Measurements from ENCODE around the gene ATP5F1D.

Gene ATP5F1D

DNA sequence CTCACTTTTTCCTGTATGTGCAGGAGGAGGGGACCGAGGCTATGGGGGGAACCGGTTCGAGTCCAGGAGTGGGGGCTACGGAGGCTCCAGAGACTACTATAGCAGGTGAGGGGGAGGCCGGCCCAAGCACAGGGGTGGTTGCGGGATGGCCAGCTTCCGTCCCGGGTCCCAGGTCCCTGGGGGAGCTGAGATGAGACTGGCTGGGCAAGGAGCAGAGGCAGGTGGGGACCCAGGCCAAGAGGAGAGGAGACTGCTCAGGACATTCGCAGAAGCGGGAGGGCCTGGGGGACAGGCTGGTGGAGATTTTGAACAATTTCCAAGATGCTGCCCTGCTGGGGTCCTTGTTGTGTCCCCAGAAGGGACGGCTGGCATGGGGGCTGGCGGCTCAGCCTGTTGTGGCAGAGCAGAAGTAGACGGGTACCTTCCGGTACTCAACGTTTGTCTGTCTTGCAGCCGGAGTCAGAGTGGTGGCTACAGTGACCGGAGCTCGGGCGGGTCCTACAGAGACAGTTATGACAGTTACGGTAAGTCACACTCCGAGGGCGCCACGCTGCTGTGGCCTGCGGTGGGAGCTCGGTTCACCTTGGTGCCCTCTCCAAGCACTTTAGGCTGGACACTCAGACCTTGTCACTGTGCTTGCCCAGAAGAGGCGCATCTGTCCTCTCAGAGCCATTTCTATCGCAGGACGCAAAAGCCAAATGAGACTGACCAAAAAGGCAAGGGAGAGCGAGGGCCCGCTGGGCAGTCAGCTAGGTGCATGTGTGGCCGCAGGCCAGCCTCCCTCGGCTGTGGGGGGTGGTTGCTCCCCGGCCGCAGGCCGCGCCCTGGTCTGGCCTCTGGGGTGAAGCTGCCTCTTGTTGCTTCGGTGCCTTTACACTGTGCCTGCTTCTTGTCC, 30.2 kb downstream of the ATP5F1D start:
- DNase-seq = no peak
- H3K4me1 ChIP-seq (ENCODE audit: control insufficient read depth in 1 of 2, insufficient read depth in 2 of 2, low read length in 2 of 2) = peaks cover 31 to 34% of the 10 kb centered on the region in 2 experiments
- H4K91ac ChIP-seq (ENCODE audit: low read depth, low read length) = no peak overlapping the region
- no peak overlapping the region for H3K27ac ChIP-seq (ENCODE audit: low read depth, low read length)
- no peak overlapping the region for H2AK5ac ChIP-seq (ENCODE audit: low read length)
- H3K4me3 ChIP-seq (ENCODE audit: low read depth, low read length) = no peak overlapping the region
- H3K36me3 ChIP-seq (ENCODE audit: control insufficient read depth in 1 of 2, insufficient read depth in 2 of 2, low read length in 2 of 2) = peaks cover 42% of the 10 kb centered on the region in 2 experiments
- no peak overlapping the region for H3K4me2 ChIP-seq (ENCODE audit: low read length)
- no peak overlapping the region for H3K23ac ChIP-seq (ENCODE audit: low read length)
- H3K79me1 ChIP-seq (ENCODE audit: low read length) = peaks cover 22% of the 10 kb centered on the region
- H3K27me3 ChIP-seq (ENCODE audit: insufficient read depth, low read length) = no peaks in the 10 kb centered on the region
- H3K4ac ChIP-seq (ENCODE audit: low read depth, low read length) = no peak overlapping the region
- peak overlapping the region; percentile 8 for H4K12ac ChIP-seq (ENCODE audit: low read depth, low read length)
- H3K79me2 ChIP-seq (ENCODE audit: control insufficient read depth, insufficient read depth, low read length, poor library complexity) = peaks cover 23% of the 10 kb centered on the region
- H2BK5ac ChIP-seq (ENCODE audit: low read depth, low read length, poor library complexity) = no peak overlapping the region
- no peak overlapping the region for H2BK12ac ChIP-seq (ENCODE audit: low read length)
- no peaks in the 10 kb centered on the region for H3K9me3 ChIP-seq (ENCODE audit: insufficient read depth, low read depth, low read length)
- H3K14ac ChIP-seq (ENCODE audit: low read length) = no peak overlapping the region
- H3K18ac ChIP-seq (ENCODE audit: low read length) = no peak overlapping the region
- H2AFZ ChIP-seq (ENCODE audit: insufficient read depth, low read length, poor library complexity) = no peak overlapping the region
- H3K9ac ChIP-seq (ENCODE audit: low read length) = peak overlapping the region; percentile 6
- no peak overlapping the region for H4K8ac ChIP-seq (ENCODE audit: low read depth, low read length)
- no peak overlapping the region for H2BK120ac ChIP-seq (ENCODE audit: insufficient read depth, low read length, poor library complexity)
- no CpG with 5 or more reads among the region's 37 CpGs for WGBS (ENCODE audit: extremely low coverage, insufficient coverage, insufficient read length)

DNA sequence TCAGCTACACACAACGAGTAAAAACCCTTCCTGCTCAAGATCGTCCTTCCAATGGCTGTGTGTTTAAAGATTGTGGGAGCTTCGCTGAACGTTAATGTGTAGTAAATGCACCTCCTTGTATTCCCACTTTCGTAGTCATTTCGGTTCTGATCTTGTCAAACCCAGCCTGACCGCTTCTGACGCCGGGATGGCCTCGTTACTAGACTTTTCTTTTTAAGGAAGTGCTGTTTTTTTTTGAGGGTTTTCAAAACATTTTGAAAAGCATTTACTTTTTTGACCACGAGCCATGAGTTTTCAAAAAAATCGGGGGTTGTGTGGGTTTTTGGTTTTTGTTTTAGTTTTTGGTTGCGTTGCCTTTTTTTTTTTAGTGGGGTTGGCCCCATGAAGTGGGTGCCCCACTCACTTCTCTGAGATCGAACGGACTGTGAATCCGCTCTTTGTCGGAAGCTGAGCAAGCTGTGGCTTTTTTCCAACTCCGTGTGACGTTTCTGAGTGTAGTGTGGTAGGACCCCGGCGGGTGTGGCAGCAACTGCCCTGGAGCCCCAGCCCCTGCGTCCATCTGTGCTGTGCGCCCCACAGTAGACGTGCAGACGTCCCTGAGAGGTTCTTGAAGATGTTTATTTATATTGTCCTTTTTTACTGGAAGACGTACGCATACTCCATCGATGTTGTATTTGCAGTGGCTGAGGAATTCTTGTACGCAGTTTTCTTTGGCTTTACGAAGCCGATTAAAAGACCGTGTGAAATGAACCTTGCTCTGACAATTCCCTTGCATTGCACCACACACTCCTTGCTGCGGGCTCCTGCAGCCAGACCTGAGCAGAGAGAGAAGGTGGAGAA, 31.1 kb downstream of the ATP5F1D start:
- H3K9ac ChIP-seq (ENCODE audit: low read length) = peak overlapping the region; percentile 6
- H3K27me3 ChIP-seq (ENCODE audit: insufficient read depth, low read length) = no peaks in the 10 kb centered on the region
- no peak overlapping the region for H3K23ac ChIP-seq (ENCODE audit: low read length)
- no peak overlapping the region for H2AK5ac ChIP-seq (ENCODE audit: low read length)
- H3K4me3 ChIP-seq (ENCODE audit: low read depth, low read length) = no peak overlapping the region
- peaks cover 23% of the 10 kb centered on the region for H3K79me2 ChIP-seq (ENCODE audit: control insufficient read depth, insufficient read depth, low read length, poor library complexity)
- H3K79me1 ChIP-seq (ENCODE audit: low read length) = peaks cover 22% of the 10 kb centered on the region
- no peak overlapping the region for H3K27ac ChIP-seq (ENCODE audit: low read depth, low read length)
- no peak overlapping the region for H2AFZ ChIP-seq (ENCODE audit: insufficient read depth, low read length, poor library complexity)
- H3K4me1 ChIP-seq (ENCODE audit: control insufficient read depth in 1 of 2, insufficient read depth in 2 of 2, low read length in 2 of 2) = peaks cover 30 to 31% of the 10 kb centered on the region in 2 experiments
- H2BK120ac ChIP-seq (ENCODE audit: insufficient read depth, low read length, poor library complexity) = no peak overlapping the region
- no peak overlapping the region for H2BK5ac ChIP-seq (ENCODE audit: low read depth, low read length, poor library complexity)
- no peak overlapping the region for H3K4me2 ChIP-seq (ENCODE audit: low read length)
- H4K12ac ChIP-seq (ENCODE audit: low read depth, low read length) = no peak overlapping the region
- no peak overlapping the region for H3K4ac ChIP-seq (ENCODE audit: low read depth, low read length)
- H3K36me3 ChIP-seq (ENCODE audit: control insufficient read depth in 1 of 2, insufficient read depth in 2 of 2, low read length in 2 of 2) = peaks cover 42% of the 10 kb centered on the region in 2 experiments
- DNase-seq = no peak
- no peak overlapping the region for H4K91ac ChIP-seq (ENCODE audit: low read depth, low read length)
- WGBS (ENCODE audit: extremely low coverage, insufficient coverage, insufficient read length) = no CpG with 5 or more reads among the region's 33 CpGs
- no peak overlapping the region for H3K18ac ChIP-seq (ENCODE audit: low read length)
- H4K8ac ChIP-seq (ENCODE audit: low read depth, low read length) = no peak overlapping the region
- no peaks in the 10 kb centered on the region for H3K9me3 ChIP-seq (ENCODE audit: insufficient read depth, low read depth, low read length)
- H3K14ac ChIP-seq (ENCODE audit: low read length) = no peak overlapping the region
- H2BK12ac ChIP-seq (ENCODE audit: low read length) = no peak overlapping the region

DNA sequence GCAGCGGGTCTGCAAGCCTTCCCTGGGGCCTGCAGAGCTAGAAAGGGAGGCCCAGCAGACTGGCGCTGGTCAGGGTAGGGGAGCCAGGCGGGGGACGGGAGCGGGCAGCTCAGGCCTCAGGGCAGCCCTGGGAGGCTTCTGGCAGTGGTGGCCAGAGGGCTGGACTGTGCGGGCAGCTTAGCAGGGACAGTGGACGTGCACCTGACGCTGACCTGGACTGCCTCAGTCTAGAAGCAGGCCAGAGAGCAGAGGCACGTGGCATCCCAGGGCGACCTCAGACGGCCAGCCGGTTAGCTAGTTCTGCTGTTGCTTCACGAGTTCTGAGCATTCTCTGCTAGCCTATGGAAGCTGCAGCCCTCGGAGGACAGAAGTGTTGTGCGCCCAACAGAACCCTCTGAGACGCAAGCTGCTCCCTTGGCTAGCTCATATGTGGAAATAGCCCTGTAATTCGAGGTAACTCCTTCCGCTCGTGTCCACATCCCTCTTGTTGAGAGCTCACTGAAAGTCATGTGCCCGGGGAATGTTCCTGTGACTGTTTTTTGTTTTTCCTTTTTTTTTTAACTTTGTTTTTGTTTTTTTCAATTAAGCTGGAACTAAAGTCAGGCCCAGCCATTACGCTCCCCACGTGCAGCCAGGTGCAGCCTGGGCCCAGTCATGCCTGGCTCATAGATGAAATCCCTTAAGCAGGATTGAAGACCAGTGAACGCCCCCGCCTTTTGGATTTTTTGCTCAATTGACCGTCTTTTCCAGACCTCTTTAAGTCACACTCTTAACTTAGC, 31.9 kb downstream of the ATP5F1D start:
- H4K12ac ChIP-seq (ENCODE audit: low read depth, low read length) = no peak overlapping the region
- peaks cover 27 to 31% of the 10 kb centered on the region in 2 experiments for H3K4me1 ChIP-seq (ENCODE audit: control insufficient read depth in 1 of 2, insufficient read depth in 2 of 2, low read length in 2 of 2)

More for the DNA sequence above, 31.9 kb downstream of the ATP5F1D start:
- no peak overlapping the region for H4K91ac ChIP-seq (ENCODE audit: low read depth, low read length)
- H3K14ac ChIP-seq (ENCODE audit: low read length) = no peak overlapping the region
- DNase-seq = peak; percentile 70 to 77
- H3K9ac ChIP-seq (ENCODE audit: low read length) = no peak overlapping the region
- peaks cover 42 to 43% of the 10 kb centered on the region in 2 experiments for H3K36me3 ChIP-seq (ENCODE audit: control insufficient read depth in 1 of 2, insufficient read depth in 2 of 2, low read length in 2 of 2)
- H3K4ac ChIP-seq (ENCODE audit: low read depth, low read length) = no peak overlapping the region
- no peak overlapping the region for H3K27ac ChIP-seq (ENCODE audit: low read depth, low read length)
- no peak overlapping the region for H2BK5ac ChIP-seq (ENCODE audit: low read depth, low read length, poor library complexity)
- no peak overlapping the region for H2BK120ac ChIP-seq (ENCODE audit: insufficient read depth, low read length, poor library complexity)
- no peak overlapping the region for H3K23ac ChIP-seq (ENCODE audit: low read length)
- no peak overlapping the region for H3K4me3 ChIP-seq (ENCODE audit: low read depth, low read length)
- no peak overlapping the region for H2AFZ ChIP-seq (ENCODE audit: insufficient read depth, low read length, poor library complexity)
- WGBS (ENCODE audit: extremely low coverage, insufficient coverage, insufficient read length) = no CpG with 5 or more reads among the region's 25 CpGs
- peaks cover 22% of the 10 kb centered on the region for H3K79me1 ChIP-seq (ENCODE audit: low read length)
- H3K4me2 ChIP-seq (ENCODE audit: low read length) = no peak overlapping the region
- no peaks in the 10 kb centered on the region for H3K27me3 ChIP-seq (ENCODE audit: insufficient read depth, low read length)
- no peaks in the 10 kb centered on the region for H3K9me3 ChIP-seq (ENCODE audit: insufficient read depth, low read depth, low read length)
- no peak overlapping the region for H2AK5ac ChIP-seq (ENCODE audit: low read length)
- H3K79me2 ChIP-seq (ENCODE audit: control insufficient read depth, insufficient read depth, low read length, poor library complexity) = peaks cover 23% of the 10 kb centered on the region
- no peak overlapping the region for H3K18ac ChIP-seq (ENCODE audit: low read length)
- no peak overlapping the region for H4K8ac ChIP-seq (ENCODE audit: low read depth, low read length)
- H2BK12ac ChIP-seq (ENCODE audit: low read length) = no peak overlapping the region
